GM21737 (cell line): ENCODE measurements around the gene ACACA.

Experiments used
- ATAC-seq: cut with Tn5 transposase; IDR thresholded peaks from one replicate; pipeline ENCODE4 v1.9.1; 2021; ENCODE audit warnings: mild to moderate bottlenecking, moderate library complexity; ENCODE audit not compliant: unreplicated experiment

ACACA gene

DNA sequence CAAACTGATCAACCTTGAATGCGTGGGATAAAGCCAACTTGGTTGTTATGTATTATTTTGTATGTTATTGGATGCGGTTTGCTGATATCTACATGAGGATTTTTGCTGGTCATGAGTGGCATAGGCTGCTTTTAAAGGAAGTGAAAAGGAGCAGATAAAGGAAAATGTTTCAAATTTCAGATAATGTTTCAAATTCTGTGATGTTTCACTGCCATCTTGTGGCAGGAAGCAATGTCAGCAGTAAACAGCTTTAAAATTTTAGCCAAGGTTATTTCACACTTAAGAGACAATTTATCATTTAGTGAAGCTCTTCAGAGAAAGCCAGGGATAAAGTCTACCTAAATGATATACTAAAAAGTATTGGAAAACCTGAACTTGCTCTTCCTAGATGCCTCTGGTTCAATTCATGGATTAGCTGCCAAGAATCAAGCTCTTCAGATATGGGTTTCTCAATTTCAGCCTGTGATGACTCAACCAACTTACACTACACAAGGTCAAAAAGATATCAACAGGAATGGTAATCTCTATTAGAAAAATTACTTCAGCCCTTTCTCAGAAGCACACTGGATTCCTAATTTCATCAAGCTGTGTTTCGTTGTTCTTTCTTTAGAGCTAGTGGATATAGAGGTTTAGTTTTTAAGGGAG, 166.8 kb downstream of the ACACA start:
- ATAC-seq, result no peak

DNA sequence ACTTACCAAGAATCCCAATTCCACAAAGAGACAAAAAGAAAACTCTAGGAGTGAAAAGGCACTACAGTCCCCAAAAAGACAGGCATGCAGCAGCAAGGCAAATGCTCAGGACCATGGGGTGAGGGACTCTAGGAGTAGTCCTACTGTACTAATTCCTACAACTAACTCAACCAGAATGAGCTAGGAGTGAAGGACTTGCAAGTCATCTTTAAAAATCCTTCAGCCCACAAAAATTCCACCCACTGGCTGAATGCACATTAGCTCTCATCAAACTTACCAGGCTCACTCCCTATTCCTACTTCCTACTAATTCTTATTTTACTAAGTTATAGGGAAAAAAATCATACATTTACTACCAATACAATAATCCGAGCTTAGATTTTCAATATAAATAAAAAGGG, 172.5 kb downstream of the ACACA start:
- no peak for ATAC-seq

DNA sequence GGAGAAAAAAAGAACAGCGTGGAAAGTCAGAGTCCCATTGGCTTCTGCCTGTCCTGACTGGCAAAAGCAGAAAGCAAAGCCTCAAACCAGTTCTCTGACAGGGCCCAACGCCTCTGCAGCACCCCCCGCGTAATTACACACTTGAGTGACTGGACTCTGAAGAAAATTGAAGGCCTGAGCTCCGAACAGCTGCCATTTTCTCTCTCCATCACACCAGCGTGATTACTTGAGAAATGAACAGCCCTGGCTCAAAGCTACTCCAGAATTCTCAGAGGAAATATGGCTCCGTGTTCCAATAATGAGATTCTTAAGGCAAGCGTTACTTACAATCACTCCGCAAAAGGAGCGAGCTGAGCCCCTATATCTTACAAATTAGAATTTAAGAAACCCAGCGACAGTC, 173.6 kb downstream of the ACACA start:
- no peak for ATAC-seq

DNA sequence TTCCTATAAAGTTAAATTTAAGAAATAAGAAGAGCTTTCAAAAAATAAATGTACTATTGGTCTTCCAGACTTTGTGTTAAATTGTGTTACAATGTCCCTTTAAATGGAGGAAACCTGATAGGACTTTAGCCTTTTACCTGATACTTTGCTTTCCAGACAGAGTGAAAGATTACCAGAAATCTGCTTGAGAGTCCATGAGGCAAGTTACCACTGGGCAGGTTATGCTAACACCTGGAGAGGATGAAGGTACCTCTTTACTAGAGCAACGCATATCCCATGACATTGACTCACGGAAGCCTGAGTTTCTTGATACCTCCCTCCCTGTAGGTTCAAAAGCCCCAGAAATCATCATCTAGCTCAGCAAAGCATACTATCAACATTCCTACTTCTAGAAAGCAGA, 174.7 kb downstream of the ACACA start:
- ATAC-seq, result no peak

DNA sequence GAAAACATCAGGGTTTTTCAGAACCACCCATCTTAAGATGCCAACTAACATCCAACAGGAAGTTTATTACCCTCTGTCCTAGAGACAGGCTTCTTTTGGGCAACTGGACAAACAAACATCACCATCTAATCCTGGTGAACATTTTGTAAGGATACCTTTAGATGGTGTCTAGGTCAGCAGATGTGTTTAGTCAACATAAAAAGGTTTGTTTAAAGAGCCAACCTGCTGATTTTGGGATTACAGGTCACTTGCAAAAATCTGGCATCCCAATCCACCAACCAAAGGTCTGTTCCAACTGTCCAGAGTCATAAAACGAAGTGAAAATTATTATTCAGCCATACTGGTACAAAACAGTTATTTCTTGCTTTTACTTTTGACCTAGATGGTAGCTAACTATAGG, 176.0 kb downstream of the ACACA start:
- ATAC-seq, result no peak

DNA sequence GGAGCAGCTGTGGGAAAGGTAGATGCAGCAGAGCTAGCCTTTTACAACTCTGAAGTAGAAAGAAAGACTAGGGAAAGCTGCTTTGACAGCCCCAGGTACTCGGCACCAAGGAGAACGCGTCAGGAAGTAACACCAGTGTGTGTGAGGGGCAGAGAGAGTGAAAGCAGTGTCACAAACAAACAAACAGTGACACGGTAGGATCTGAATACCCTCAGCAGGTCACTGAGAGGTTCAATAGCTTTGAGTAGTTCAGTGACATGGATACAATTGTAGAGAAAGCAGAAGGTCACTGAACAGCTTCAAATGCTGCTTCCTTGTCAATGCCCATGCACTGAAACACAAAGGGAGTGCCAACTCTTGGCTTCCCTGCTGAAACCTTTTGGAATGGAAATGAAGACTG, 181.2 kb downstream of the ACACA start:
- no peak for ATAC-seq

- ATAC-seq, result no peak
Observed at GRCh38 chr17:37221865-37222264, 184.8 kb downstream of the ACACA start.

- ATAC-seq, result no peak
Observed at GRCh38 chr17:37220607-37220953, 186.1 kb downstream of the ACACA start.

DNA sequence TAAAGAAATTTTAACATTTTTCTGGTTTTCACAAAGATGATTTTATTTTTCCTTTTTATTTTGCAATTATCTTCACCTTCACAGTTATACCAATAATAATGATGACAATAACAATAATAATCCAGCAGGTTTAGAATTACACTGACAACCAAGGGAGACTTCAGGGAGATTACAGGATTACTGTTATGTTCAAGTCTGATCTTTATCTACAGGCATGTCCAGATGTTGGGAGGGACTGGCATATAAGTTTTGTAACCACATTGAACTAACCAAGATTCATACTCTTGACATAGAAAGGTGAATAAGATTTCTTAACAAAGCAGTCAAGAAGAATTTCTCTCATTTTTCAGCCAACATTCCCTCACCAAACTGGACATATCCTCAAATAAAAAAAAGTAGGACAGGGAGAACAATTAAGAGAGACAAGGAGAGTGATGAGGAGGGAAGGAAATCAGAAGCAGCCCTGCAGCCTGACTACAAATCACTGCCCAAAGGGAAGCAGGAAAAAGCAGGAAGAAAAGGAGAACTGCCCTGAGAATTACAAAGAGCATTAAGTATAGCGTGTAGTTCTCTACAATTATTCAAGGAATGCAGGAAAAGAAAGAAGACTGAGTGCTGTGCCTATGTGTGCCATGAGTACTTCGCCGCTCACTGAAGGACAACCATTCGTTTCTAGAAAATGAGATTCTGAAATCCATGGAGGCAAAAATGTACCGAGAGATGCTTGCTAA, 186.6 kb downstream of the ACACA start:
- ATAC-seq, result no peak

DNA sequence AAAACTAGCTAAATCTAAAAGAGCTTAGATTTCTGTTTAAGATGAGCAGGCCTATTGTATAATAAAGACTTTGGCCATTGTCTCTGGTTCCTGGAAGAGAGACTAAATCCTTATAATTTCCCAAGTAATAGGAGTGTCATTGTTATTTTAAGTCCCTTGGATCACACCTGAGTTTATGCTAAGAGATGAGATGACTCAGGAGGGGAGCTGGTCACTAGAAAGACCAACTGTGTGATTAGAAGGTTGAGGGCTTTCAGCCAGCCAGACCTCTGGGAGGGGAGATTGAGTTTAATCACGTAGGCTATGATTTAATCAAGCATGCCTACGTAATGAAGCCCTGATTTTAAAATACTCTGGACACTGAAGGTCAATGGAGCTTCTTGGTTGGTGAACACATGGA, 187.8 kb downstream of the ACACA start:
- ATAC-seq, result no peak

- ATAC-seq, result no peak
Observed at GRCh38 chr17:37214416-37214815, 192.2 kb downstream of the ACACA start.

GRCh38 chr17:37213927-37214326, 192.7 kb downstream of the ACACA start:
- ATAC-seq, result no peak

DNA sequence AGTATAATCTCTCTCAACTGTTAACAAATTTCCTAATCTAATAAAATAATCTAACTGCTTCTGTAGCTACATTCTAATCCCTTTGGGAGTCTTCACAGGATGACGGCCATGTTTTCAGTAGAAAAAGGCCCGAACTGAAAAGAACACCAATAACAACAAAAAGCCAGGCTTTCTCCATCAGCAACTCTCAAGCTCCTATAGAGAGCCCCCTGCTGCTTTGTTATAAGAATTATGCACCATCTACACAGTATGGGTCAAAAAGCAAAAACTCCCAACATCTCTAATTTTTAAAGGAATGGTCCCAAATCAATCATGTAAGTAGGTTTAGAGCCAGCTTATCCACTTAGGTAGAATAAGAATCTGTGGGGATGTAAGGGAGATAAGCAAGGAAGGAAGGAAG, 194.5 kb downstream of the ACACA start:
- no peak for ATAC-seq

GRCh38 chr17:37211136-37211535, 195.5 kb downstream of the ACACA start:
- no peak for ATAC-seq

- no peak for ATAC-seq
Observed at GRCh38 chr17:37207103-37207502, 199.5 kb downstream of the ACACA start.

GRCh38 chr17:37206299-37206698, 200.3 kb downstream of the ACACA start:
- no peak for ATAC-seq

GRCh38 chr17:37200497-37200896, 206.1 kb downstream of the ACACA start:
- ATAC-seq, result no peak

DNA sequence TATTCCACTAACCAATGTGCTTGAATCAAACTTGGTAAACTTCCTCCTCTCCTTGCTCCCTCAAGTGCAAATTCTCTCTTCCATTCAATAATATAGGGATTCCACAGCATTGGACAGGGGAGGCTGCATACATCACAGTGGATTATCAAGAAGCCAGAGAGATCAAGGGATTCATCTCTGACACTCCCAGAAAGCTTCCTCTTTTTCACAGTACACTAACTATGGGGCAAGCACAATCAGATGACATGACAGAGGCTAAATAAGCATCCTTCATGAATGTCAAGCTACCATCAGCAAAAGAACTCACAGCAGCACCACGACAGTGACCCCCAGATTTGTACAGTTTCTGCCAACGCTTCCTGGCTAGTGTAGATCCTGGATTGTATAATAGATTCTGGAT, 209.3 kb downstream of the ACACA start:
- ATAC-seq, result no peak

- no peak for ATAC-seq
Observed at GRCh38 chr17:37194208-37194607, 212.4 kb downstream of the ACACA start.

GRCh38 chr17:37191219-37191618, 215.4 kb downstream of the ACACA start:
- ATAC-seq, result no peak

DNA sequence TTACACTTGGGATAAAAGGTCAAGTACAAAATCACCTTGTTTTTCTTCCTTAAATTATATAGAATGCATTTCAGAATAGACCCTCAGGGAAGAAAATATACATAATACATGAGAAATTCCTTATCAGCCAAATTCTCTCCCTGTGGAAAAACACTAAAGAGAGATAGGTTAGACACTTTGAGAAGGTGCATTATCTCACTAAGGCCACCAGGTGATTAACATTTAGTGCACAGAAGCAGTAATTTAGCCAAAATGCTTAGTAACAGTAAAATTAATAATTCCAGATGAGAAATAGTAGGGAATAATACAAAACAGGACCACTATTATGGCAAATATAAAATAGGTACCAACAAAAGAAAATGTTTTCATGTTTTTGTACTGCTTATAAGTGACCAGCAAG, 216.1 kb downstream of the ACACA start:
- no peak for ATAC-seq

- no peak for ATAC-seq
Observed at GRCh38 chr17:37188157-37188556, 218.5 kb downstream of the ACACA start.

GRCh38 chr17:37187262-37187661, 219.4 kb downstream of the ACACA start:
- no peak for ATAC-seq
